BLaER1 (cell line): Measurements from ENCODE around the gene PIK3C2G.

Experiments
- H3K27ac ChIP-seq: shearing (Covaris generic); formaldehyde crosslinking; 2 replicates; pipeline ENCODE4 v1.8.1; 2022
- H3K27me3 ChIP-seq: shearing (Covaris generic); formaldehyde crosslinking; 2 replicates; pipeline ENCODE4 v1.8.1; 2022
- H3K36me3 ChIP-seq: shearing (Covaris generic); formaldehyde crosslinking; 2 replicates; pipeline ENCODE4 v1.8.1; 2022
- H3K4me1 ChIP-seq: shearing (Covaris generic); formaldehyde crosslinking; 2 replicates; pipeline ENCODE4 v1.8.1; 2022
- H3K4me2 ChIP-seq: shearing (Covaris generic); formaldehyde crosslinking; 2 replicates; pipeline ENCODE4 v1.8.1; 2022
- H3K4me3 ChIP-seq: shearing (Covaris generic); formaldehyde crosslinking; 2 replicates; pipeline ENCODE4 v1.8.1; 2022
- H3K9ac ChIP-seq: shearing (Covaris generic); formaldehyde crosslinking; 2 replicates; pipeline ENCODE4 v1.8.1; 2022
- H3K9me3 ChIP-seq: shearing (Covaris generic); formaldehyde crosslinking; 2 replicates; pipeline ENCODE4 v1.8.1; 2022
- H4K20me1 ChIP-seq: shearing (Covaris generic); formaldehyde crosslinking; 2 replicates; pipeline ENCODE4 v1.8.1; 2022
- Cebpa-rat ChIP-seq: shearing (Covaris generic); IDR thresholded peaks from 2 replicates; pipeline ENCODE4 v1.8.1; 2022

Gene PIK3C2G

GRCh38 chr12:18424857-18425256 lies 163.5 kb downstream of the PIK3C2G start:
- no peaks in the 10 kb centered on the region for H3K9me3 ChIP-seq

GRCh38 chr12:18427520-18427919 lies 166.2 kb downstream of the PIK3C2G start:
- Histone ChIP-seq H3K4me1 (no peaks in the 10 kb centered on the region), H3K27me3 (no peaks in the 10 kb centered on the region), H3K4me2 (no peak overlapping the region), H3K9me3 (no peaks in the 10 kb centered on the region), H3K36me3 (no peaks in the 10 kb centered on the region), H3K27ac (no peak overlapping the region), H3K4me3 (no peak overlapping the region), H3K9ac (no peak overlapping the region), H4K20me1 (no peaks in the 10 kb centered on the region)
- TF ChIP-seq Cebpa-rat, result no peak

More at GRCh38 chr12:18424857-18425256, 163.5 kb downstream of the PIK3C2G start:
- Histone ChIP-seq H3K4me3 (no peak overlapping the region), H3K9ac (no peak overlapping the region), H3K4me2 (no peak overlapping the region), H4K20me1 (no peaks in the 10 kb centered on the region), H3K4me1 (no peaks in the 10 kb centered on the region), H3K27me3 (no peaks in the 10 kb centered on the region), H3K36me3 (no peaks in the 10 kb centered on the region), H3K27ac (no peak overlapping the region)
- TF ChIP-seq Cebpa-rat, result no peak

GRCh38 chr12:18428416-18428815 lies 167.1 kb downstream of the PIK3C2G start:
- Histone ChIP-seq H3K27me3 (no peaks in the 10 kb centered on the region), H4K20me1 (no peaks in the 10 kb centered on the region), H3K4me1 (no peaks in the 10 kb centered on the region), H3K4me2 (no peak overlapping the region), H3K4me3 (no peak overlapping the region), H3K36me3 (no peaks in the 10 kb centered on the region), H3K9ac (no peak overlapping the region), H3K27ac (no peak overlapping the region), H3K9me3 (no peaks in the 10 kb centered on the region)
- no peak for TF ChIP-seq Cebpa-rat

- no peak for TF ChIP-seq Cebpa-rat
- no peak overlapping the region for H3K9ac ChIP-seq
- H3K27ac ChIP-seq, result no peak overlapping the region
These were observed 168.0 kb downstream of the PIK3C2G start for GRCh38 chr12:18429366-18429765.

GRCh38 chr12:18430425-18431048 lies 169.2 kb downstream of the PIK3C2G start:
- no peak overlapping the region for H3K4me3 ChIP-seq
- no peak for TF ChIP-seq Cebpa-rat
- no peaks in the 10 kb centered on the region for H3K4me1 ChIP-seq

More at GRCh38 chr12:18429366-18429765, 168.0 kb downstream of the PIK3C2G start:
- Histone ChIP-seq H3K4me2 (no peak overlapping the region), H3K4me1 (no peaks in the 10 kb centered on the region), H3K9me3 (no peaks in the 10 kb centered on the region), H3K36me3 (no peaks in the 10 kb centered on the region), H4K20me1 (no peaks in the 10 kb centered on the region), H3K27me3 (no peaks in the 10 kb centered on the region), H3K4me3 (no peak overlapping the region)

GRCh38 chr12:18431771-18432170 lies 170.5 kb downstream of the PIK3C2G start:
- Histone ChIP-seq H3K4me3 (no peak overlapping the region), H3K27ac (no peak overlapping the region), H3K4me2 (no peak overlapping the region)

More at GRCh38 chr12:18430425-18431048, 169.2 kb downstream of the PIK3C2G start:
- H3K27me3 ChIP-seq, result no peaks in the 10 kb centered on the region
- H3K9me3 ChIP-seq, result no peaks in the 10 kb centered on the region
- H3K9ac ChIP-seq, result no peak overlapping the region
- H3K4me2 ChIP-seq, result no peak overlapping the region
- H3K36me3 ChIP-seq, result no peaks in the 10 kb centered on the region
- no peak overlapping the region for H3K27ac ChIP-seq
- no peaks in the 10 kb centered on the region for H4K20me1 ChIP-seq

GRCh38 chr12:18432206-18432605 lies 170.9 kb downstream of the PIK3C2G start:
- TF ChIP-seq Cebpa-rat, result no peak
- H3K36me3 ChIP-seq, result no peaks in the 10 kb centered on the region

More at GRCh38 chr12:18431771-18432170, 170.5 kb downstream of the PIK3C2G start:
- Histone ChIP-seq H4K20me1 (no peaks in the 10 kb centered on the region), H3K9me3 (no peaks in the 10 kb centered on the region), H3K4me1 (no peaks in the 10 kb centered on the region), H3K36me3 (no peaks in the 10 kb centered on the region), H3K9ac (no peak overlapping the region), H3K27me3 (no peaks in the 10 kb centered on the region)
- TF ChIP-seq Cebpa-rat, result no peak

GRCh38 chr12:18436170-18436569 lies 174.9 kb downstream of the PIK3C2G start:
- H3K9me3 ChIP-seq, result no peaks in the 10 kb centered on the region
- no peak overlapping the region for H3K9ac ChIP-seq
- no peak overlapping the region for H3K4me2 ChIP-seq
- H3K4me1 ChIP-seq, result no peaks in the 10 kb centered on the region
- H3K27ac ChIP-seq, result no peak overlapping the region
- no peaks in the 10 kb centered on the region for H3K27me3 ChIP-seq
- H3K4me3 ChIP-seq, result no peak overlapping the region
- H3K36me3 ChIP-seq, result no peaks in the 10 kb centered on the region
- no peak for TF ChIP-seq Cebpa-rat
- H4K20me1 ChIP-seq, result no peaks in the 10 kb centered on the region

More at GRCh38 chr12:18432206-18432605, 170.9 kb downstream of the PIK3C2G start:
- Histone ChIP-seq H3K4me3 (no peak overlapping the region), H3K9me3 (no peaks in the 10 kb centered on the region), H3K4me1 (no peaks in the 10 kb centered on the region), H3K27ac (no peak overlapping the region), H3K27me3 (no peaks in the 10 kb centered on the region), H4K20me1 (no peaks in the 10 kb centered on the region), H3K4me2 (no peak overlapping the region), H3K9ac (no peak overlapping the region)

- H3K9me3 ChIP-seq, result no peaks in the 10 kb centered on the region
- no peak for TF ChIP-seq Cebpa-rat
- H3K27ac ChIP-seq, result no peak overlapping the region
- no peaks in the 10 kb centered on the region for H3K27me3 ChIP-seq
- no peaks in the 10 kb centered on the region for H3K36me3 ChIP-seq
- no peak overlapping the region for H3K9ac ChIP-seq
- H3K4me2 ChIP-seq, result no peak overlapping the region
- no peaks in the 10 kb centered on the region for H4K20me1 ChIP-seq
- no peaks in the 10 kb centered on the region for H3K4me1 ChIP-seq
- no peak overlapping the region for H3K4me3 ChIP-seq
These were observed 178.2 kb downstream of the PIK3C2G start for GRCh38 chr12:18439541-18439940.

GRCh38 chr12:18443768-18444437 lies 182.6 kb downstream of the PIK3C2G start:
- Histone ChIP-seq H3K36me3 (no peaks in the 10 kb centered on the region), H3K9ac (no peak overlapping the region), H3K27ac (no peak overlapping the region), H3K4me1 (no peaks in the 10 kb centered on the region), H3K4me2 (no peak overlapping the region), H4K20me1 (no peaks in the 10 kb centered on the region), H3K27me3 (no peaks in the 10 kb centered on the region), H3K4me3 (no peak overlapping the region), H3K9me3 (no peaks in the 10 kb centered on the region)
- TF ChIP-seq Cebpa-rat, result no peak
